ENCODE data around the gene C11orf68.

C11orf68 gene

DNA sequence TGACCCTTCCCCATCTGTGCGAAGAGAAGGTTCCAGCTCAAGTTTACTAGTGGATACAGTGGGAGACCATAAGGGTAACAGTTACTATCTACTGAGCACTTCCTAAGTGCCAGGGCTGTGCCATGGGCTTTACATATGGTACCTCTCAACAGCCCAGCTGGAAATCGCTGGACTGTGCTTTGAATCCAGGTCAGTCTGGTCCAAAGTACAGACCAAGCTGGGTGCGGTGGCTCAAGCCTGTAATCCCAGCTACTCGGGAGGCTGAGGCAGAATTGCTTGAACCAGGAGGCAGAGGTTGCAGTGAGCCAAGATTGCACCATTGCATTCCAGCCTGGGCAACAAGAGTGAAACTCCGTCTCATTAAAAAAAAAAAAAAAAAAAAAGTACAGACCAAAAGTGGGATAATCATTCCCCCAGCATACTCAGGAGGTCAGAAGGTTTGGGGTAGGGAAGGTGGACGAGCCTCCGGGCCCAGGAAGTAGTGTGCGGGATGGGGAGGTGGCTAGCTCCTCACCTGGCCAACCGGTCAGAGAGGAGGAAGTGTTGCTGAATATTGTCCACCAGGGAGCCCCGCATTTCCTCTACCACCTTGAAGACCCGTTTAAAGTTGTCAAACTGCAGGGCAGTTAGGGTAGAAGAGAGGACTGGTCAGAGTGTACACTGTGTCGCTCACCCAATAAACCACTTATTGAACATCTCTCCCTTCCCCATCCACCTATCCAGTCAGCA is 32.9 kb downstream of the C11orf68 start:
- Mint-ChIP-seq H3K36me3 (ENCODE audit: low read depth) (peaks cover 74% of the 10 kb centered on the region), H3K4me3 (no peak overlapping the region), H3K27ac (no peak overlapping the region), H3K4me1 (ENCODE audit: low read depth) (peaks cover 69% of the 10 kb centered on the region), H3K27me3 (no peaks in the 10 kb centered on the region), H3K9me3 (no peaks in the 10 kb centered on the region)
- intact Hi-C loops (cut with micrococcal nuclease): loop anchor here (2.0 kb wide), 1 partner anchor 175 kb away; no protein-coding TSS in a partner anchor

DNA sequence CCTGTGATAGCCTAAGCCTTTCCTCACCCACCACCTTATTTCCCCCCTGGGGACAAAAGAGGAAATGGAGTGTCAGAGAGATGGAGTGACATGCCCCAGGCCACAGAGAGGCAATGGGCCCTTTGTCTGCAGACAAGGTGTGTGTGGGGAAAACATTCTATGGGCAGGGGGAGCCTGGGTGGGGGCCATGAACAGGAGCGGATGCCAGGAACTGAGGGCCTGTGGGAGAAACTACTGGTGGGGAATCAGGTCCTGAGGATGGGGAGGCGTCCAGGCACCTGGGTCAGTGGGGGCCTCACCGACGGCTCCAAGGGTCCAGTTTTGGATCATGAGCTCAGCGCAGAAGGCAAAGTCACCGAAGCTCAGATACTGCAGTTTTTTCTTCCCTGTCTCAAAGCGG is 33.6 kb downstream of the C11orf68 start:
- Mint-ChIP-seq H3K27me3 (no peaks in the 10 kb centered on the region), H3K9me3 (no peaks in the 10 kb centered on the region), H3K4me1 (ENCODE audit: low read depth) (peaks cover 75% of the 10 kb centered on the region), H3K27ac (no peak overlapping the region), H3K4me3 (no peak overlapping the region), H3K36me3 (ENCODE audit: low read depth) (peaks cover 74% of the 10 kb centered on the region)
- intact Hi-C loops (cut with micrococcal nuclease): loop anchor here (2.0 kb wide), 1 partner anchor 174 kb away; no protein-coding TSS in a partner anchor

DNA sequence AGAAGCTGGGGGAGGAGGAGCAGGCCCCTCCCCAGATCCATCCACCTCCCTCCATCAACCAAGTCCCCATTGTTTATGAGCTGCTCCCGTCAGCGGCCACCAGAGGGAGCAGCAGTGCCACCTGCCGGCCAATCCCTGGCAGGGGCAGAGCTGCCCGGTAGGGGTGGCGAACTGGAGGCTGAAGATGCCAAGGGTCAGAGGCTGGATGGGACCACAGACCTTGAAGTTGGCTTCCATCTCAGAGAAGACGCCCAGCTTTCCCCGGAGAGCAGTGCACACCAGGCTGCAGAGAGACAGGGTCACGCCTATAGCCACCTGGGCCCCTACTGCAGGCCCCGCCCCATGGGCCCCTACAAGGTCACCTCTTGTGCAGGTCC is 34.2 kb downstream of the C11orf68 start:
- Mint-ChIP-seq H3K4me3 (no peak overlapping the region), H3K27me3 (no peaks in the 10 kb centered on the region), H3K4me1 (ENCODE audit: low read depth) (peaks cover 75% of the 10 kb centered on the region), H3K27ac (no peak overlapping the region), H3K36me3 (ENCODE audit: low read depth) (peaks cover 74% of the 10 kb centered on the region), H3K9me3 (no peaks in the 10 kb centered on the region)
- intact Hi-C loops (cut with micrococcal nuclease): loop anchor here (1.0 to 2.0 kb wide), 2 partner anchors 105 to 174 kb away; no protein-coding TSS in a partner anchor

DNA sequence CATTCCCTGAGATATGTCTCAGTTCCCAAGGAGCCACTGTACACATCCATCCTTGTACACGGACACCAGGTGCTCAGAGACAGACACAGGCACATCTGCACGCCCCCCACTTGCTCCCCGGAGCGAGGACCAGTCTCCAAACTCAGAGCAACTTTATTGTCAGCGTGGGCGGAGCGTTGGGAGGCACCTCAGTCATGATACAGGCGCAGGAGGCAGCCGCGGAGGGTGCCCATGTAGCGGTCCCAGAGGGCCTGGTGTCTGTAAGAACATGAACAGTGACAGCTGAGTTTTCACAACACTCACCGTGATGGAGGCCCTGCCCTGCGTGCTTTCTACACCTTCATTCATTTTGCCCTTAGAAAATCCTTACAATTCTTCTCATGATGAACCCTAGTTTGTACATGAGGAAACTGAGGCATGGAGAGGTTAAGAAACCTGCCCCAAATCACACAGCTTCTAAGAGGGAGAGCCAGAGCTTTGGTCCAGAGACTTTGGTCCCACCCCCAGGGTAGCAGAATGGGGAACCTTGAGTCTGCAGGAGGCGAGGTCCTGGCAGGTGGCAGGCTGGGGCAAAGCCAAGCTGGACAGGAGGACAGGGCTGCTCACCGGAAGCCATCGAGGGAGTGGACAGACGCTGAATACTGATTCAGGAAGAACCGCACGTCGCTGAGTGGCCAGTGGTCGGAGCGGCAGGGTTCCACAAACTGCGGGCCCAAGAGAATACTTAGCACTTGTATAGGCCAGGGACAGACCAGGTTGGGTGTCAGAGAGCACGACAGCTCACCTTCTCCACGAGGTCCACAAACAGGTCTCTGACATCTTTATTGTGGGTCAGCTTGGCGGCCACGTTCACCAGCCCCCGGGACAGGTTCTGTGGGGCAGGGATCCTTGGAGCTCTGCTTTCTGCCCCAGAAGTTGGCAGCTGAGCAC is 34.8 kb downstream of the C11orf68 start:
- H3K9me3 Mint-ChIP-seq: no peaks in the 10 kb centered on the region
- H3K27ac Mint-ChIP-seq: no peak overlapping the region
- peaks cover 2% of the 10 kb centered on the region for H3K27me3 Mint-ChIP-seq
- H3K4me3 Mint-ChIP-seq: no peak overlapping the region
- peaks cover 75% of the 10 kb centered on the region for H3K4me1 Mint-ChIP-seq (ENCODE audit: low read depth)
- H3K36me3 Mint-ChIP-seq (ENCODE audit: low read depth): peaks cover 74% of the 10 kb centered on the region
- intact Hi-C loops (cut with micrococcal nuclease): loop anchor here (1.0 to 2.0 kb wide), 2 partner anchors 105 to 173 kb away; no protein-coding TSS in a partner anchor

DNA sequence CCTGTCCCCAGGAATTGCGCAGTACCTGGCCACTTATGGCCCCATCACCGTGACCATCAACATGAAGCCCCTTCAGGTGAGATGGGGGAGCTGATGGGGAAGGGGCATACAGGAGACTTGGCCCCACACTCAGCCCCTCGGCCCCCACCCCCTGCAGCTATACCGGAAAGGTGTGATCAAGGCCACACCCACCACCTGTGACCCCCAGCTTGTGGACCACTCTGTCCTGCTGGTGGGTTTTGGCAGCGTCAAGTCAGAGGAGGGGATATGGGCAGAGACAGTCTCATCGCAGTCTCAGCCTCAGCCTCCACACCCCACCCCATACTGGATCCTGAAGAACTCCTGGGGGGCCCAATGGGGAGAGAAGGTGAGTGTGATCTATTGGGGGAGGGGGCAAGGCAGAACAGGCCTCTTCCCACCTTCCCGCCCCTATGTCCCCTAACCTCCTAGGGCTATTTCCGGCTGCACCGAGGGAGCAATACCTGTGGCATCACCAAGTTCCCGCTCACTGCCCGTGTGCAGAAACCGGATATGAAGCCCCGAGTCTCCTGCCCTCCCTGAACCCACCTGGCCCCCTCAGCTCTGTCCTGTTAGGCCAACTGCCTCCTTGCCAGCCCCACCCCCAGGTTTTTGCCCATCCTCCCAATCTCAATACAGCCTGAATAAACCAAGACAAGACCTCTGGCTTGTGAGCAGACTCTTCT is 35.7 kb downstream of the C11orf68 start:
- Mint-ChIP-seq H3K9me3 (no peaks in the 10 kb centered on the region), H3K36me3 (ENCODE audit: low read depth) (peaks cover 65% of the 10 kb centered on the region), H3K4me3 (no peak overlapping the region), H3K27ac (no peak overlapping the region), H3K4me1 (ENCODE audit: low read depth) (peaks cover 75% of the 10 kb centered on the region), H3K27me3 (peaks cover 3% of the 10 kb centered on the region)
- intact Hi-C loops (cut with micrococcal nuclease): no loop called here

DNA sequence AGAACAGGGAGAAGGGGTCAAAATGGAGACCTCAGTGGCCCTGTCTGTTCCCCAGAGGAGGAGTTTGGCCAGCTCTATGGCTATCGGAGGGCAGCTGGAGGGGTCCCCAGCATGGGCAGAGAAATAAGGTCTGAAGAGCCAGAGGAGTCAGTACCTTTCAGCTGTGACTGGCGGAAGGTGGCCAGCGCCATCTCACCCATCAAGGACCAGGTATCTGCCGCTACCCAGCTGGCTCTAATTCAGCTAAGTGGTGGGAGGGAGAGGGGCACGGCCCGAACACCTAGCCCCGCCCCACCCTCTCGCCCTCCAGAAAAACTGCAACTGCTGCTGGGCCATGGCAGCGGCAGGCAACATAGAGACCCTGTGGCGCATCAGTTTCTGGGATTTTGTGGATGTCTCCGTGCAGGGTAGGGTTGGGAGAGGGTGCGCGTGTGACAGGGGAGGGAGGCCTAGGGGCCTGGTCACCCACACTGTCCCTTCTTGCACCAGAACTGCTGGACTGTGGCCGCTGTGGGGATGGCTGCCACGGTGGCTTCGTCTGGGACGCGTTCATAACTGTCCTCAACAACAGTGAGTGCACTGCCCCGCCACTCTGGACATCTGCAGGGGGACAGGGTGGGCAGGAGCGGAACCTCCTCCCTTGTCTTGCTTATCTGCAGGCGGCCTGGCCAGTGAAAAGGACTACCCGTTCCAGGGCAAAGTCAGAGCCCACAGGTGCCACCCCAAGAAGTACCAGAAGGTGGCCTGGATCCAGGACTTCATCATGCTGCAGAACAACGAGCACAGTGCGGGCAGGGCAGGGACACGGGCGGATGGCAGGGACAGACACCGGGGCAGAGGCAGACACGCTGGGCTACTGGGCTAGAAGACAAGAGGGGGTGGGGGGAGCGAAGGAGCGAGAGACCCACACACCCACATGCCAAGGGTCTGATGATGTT is 36.5 kb downstream of the C11orf68 start:
- no peaks in the 10 kb centered on the region for H3K9me3 Mint-ChIP-seq
- intact Hi-C loops (cut with micrococcal nuclease): no loop called here
- H3K4me3 Mint-ChIP-seq: no peak overlapping the region
- H3K27ac Mint-ChIP-seq: no peak overlapping the region
- H3K4me1 Mint-ChIP-seq (ENCODE audit: low read depth): peaks cover 73% of the 10 kb centered on the region
- H3K36me3 Mint-ChIP-seq (ENCODE audit: low read depth): peaks cover 58% of the 10 kb centered on the region
- peaks cover 3% of the 10 kb centered on the region for H3K27me3 Mint-ChIP-seq

DNA sequence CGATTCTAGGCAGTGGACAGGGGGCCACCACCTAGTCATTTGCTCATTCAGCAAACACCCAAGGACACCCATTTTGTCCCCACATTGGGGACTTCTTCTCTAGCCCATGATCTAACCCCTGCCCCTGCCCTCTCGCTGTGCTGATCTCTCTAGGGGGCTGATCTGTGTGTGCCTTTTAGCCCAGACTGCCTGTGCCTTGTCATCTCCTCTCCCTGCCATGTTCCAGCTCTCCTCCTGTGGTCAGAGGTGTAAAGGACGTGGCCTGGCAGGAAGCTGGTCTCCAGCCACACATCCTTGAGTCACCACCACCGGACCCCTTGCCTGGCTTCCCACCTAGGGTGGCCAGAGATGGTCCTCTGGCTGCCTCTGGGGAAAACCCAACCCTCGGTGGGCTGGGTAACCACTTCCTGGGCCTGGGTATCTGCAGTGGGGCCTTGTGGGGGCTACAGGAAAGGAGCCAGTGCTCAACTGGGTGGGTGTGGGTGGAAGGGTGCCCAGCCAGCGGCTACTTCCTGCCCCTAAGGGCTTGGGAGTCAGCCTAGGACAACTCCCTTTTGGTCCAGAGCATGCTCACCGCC is 37.9 kb downstream of the C11orf68 start:
- H3K4me3 Mint-ChIP-seq: no peak overlapping the region
- H3K4me1 Mint-ChIP-seq (ENCODE audit: low read depth): peaks cover 71% of the 10 kb centered on the region
- peak overlapping the region; percentile 13 for H3K27ac Mint-ChIP-seq
- H3K27me3 Mint-ChIP-seq: peaks cover 3% of the 10 kb centered on the region
- no peaks in the 10 kb centered on the region for H3K9me3 Mint-ChIP-seq
- intact Hi-C loops (cut with micrococcal nuclease): no loop called here
- peaks cover 43% of the 10 kb centered on the region for H3K36me3 Mint-ChIP-seq (ENCODE audit: low read depth)

DNA sequence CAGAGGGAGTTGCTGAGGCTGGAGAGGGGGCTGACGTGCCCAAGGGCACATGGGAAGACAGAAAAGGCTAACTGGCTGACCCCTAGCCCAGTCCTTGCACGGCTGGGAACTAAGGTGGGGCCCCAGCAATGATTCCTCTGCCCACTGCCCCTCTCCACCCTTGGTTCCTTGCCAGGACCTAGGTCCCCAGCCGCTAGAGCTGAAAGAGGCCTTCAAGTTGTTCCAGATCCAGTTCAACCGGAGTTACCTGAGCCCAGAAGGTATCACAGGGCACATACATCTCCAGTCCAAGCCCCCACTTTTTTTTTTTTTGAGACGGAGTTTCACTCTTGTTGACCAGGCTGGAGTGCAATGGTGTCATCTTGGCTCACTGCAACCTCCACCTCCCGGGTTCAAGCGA is 38.8 kb downstream of the C11orf68 start:
- H3K9me3 Mint-ChIP-seq: no peaks in the 10 kb centered on the region

DNA sequence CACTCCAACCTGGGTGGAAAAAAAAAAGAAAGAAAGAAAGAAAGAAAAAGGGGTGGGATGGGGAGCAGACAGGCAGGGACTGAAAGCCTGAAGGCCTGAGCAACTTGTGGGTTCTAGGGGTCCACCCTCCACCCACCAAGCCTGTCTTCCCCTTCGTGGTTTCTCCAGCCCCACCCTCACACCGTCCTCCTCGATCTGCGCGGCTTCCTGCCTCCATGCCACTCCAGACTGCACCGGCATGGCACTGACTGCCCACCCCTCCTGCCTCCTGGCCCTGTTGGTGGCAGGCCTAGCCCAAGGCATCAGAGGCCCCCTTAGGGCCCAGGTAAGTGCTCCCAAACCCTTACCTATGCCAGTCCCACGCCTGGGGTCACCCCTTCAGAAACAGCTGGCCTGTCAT is 39.2 kb downstream of the C11orf68 start, which contains the start of gene CTSW:
CTSW (plus strand) TSS at position 221 of the 400 bp plus-strand sequence; CDS start at position 239, 18 bp downstream.
- H3K4me1 Mint-ChIP-seq (ENCODE audit: low read depth): peaks cover 63% of the 10 kb centered on the region
- no peaks in the 10 kb centered on the region for H3K9me3 Mint-ChIP-seq
- H3K4me3 Mint-ChIP-seq: peak within 1 kb of the TSS; percentile 51
- peaks cover 3% of the 10 kb centered on the region for H3K27me3 Mint-ChIP-seq
- intact Hi-C loops (cut with micrococcal nuclease): no loop called here
- H3K27ac Mint-ChIP-seq: peak within 1 kb of the TSS; percentile 20
- H3K36me3 Mint-ChIP-seq (ENCODE audit: low read depth): peaks cover 30% of the 10 kb centered on the region

More for the DNA sequence above, 38.8 kb downstream of the C11orf68 start:
- Mint-ChIP-seq H3K27me3 (peaks cover 3% of the 10 kb centered on the region), H3K27ac (peak overlapping the region; percentile 20), H3K4me3 (no peak overlapping the region), H3K4me1 (ENCODE audit: low read depth) (peaks cover 67% of the 10 kb centered on the region), H3K36me3 (ENCODE audit: low read depth) (peaks cover 34% of the 10 kb centered on the region)
- intact Hi-C loops (cut with micrococcal nuclease): no loop called here

DNA sequence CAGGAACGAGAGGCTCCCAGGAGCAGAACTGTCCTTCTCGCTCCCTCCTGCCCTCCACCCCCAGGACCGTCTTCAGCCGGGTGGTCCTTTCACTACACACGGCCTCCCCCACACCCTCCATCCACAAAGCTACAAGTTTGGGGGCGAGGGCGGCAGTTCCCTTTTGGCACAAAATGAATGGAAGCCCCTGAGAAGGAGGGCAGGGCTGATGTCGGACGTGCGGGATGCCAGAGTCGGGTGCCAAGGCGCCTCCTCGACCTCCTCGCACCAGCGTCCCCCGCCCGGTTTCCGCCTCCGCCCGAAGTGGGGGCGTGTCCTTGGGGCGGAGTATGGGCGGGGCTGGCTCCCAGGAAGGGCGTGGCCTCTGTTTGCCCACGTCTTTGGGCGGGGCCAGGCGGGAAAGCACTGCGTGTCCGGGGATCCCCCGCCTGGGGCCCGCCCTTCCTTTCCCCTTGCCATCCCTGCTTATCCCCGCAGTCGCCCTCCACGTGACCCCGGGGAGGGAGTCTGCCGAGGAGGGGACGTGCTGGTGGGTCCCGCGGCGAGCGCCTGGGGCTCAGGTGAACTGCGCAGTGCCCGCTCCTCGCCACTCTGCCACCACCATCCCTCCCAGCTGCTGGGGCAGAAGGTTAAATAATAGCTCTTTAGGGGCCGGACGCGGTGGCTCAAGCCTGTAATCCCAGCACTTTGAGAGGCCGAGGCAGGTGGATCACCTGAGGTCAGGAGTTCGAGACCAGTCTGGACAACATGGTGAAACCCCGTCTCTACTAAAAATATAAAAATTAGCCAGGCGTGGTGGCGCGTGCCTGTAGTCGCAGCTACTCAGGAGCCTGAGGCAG is 45.3 kb downstream of the C11orf68 start:
- Mint-ChIP-seq H3K36me3 (ENCODE audit: low read depth) (peaks cover 10% of the 10 kb centered on the region), H3K4me3 (peak overlapping the region; percentile 96), H3K4me1 (ENCODE audit: low read depth) (peaks cover 59% of the 10 kb centered on the region), H3K9me3 (no peaks in the 10 kb centered on the region), H3K27me3 (peaks cover 25% of the 10 kb centered on the region), H3K27ac (peak overlapping the region; percentile 95)
- intact Hi-C loops (cut with micrococcal nuclease): no loop called here

DNA sequence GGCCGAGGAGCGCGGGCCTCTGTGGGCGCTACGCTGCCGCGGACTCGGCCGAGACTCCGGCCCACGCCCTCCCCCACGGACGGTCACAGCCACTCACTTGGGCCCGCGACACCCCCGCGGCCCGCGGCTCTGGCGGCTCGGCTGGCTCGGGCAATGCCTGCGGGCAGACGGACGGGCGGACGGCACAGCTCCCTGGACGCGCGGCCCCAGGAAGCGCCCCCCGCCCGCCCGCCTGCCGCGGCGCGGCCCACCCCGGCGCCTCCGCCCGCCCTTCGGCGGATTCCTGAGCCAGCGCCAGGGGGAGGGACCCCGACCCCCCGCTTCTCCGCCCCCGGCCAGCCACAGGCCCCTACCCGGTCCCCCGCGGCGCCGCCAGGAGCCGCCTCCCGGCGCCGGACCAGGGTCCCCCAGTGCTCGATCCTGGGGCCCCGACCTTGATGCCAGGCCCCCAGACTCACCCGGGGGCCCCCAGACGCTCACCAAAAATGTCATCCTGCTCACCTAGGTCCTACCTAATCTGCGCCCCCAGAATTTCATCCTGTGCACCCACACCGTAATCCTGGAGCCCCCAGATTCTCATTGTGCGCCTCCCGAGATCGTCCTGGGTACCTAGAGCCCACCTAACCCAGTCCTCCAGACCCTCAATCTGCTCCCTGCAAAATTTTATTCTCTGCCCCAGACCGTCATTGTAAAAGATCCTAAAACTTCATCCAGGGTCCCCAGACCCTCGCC is 46.1 kb downstream of the C11orf68 start, which contains the start of gene EFEMP2:
EFEMP2 (minus strand) TSS at position 215 of the 732 bp plus-strand sequence. CDS start 446 bp downstream, outside the sequence.
- intact Hi-C loops (cut with micrococcal nuclease): no loop called here
- H3K9me3 Mint-ChIP-seq: no peaks in the 10 kb centered on the region
- H3K4me3 Mint-ChIP-seq: peak within 1 kb of the TSS; percentile 96
- H3K36me3 Mint-ChIP-seq (ENCODE audit: low read depth): peaks cover 18% of the 10 kb centered on the region
- peaks cover 55% of the 10 kb centered on the region for H3K4me1 Mint-ChIP-seq (ENCODE audit: low read depth)
- H3K27ac Mint-ChIP-seq: peak within 1 kb of the TSS; percentile 95
- H3K27me3 Mint-ChIP-seq: peaks cover 25% of the 10 kb centered on the region

Data from dendritic cell treated with granulocyte-macrophage colony-stimulating factor and Interleukin-4, amounts not matched to agents 40 ng/mL and 50 ng/mL, for 4 days (primary cell).